Hepatic stellate cell (primary cell): ENCODE measurements around the gene STXBP2.

Experiments
- DNase-seq: peaks from one replicate; pipeline ENCODE4 v3.0.0; 2011; ENCODE audit warnings: low spot score

The STXBP2 gene

GRCh38 chr19:7650148-7650547 lies 13.2 kb downstream of the STXBP2 start:
- no peak for DNase-seq

- peak; percentile 78 for DNase-seq
These were observed 15.2 kb downstream of the STXBP2 start for GRCh38 chr19:7652061-7652641.

GRCh38 chr19:7654401-7654800 lies 17.5 kb downstream of the STXBP2 start:
- no peak for DNase-seq

- DNase-seq: no peak
These were observed 18.7 kb downstream of the STXBP2 start for GRCh38 chr19:7655581-7655980.

GRCh38 chr19:7657131-7657751 lies 20.3 kb downstream of the STXBP2 start:
- no peak for DNase-seq

GRCh38 chr19:7658219-7658686 lies 21.3 kb downstream of the STXBP2 start:
- DNase-seq: no peak

GRCh38 chr19:7661744-7662538 lies 25.0 kb downstream of the STXBP2 start:
- no peak for DNase-seq

- no peak for DNase-seq
These were observed 25.7 kb downstream of the STXBP2 start for GRCh38 chr19:7662657-7663056.

- no peak for DNase-seq
These were observed 26.8 kb downstream of the STXBP2 start for GRCh38 chr19:7663706-7664105.

- no peak for DNase-seq
These were observed 28.2 kb downstream of the STXBP2 start for GRCh38 chr19:7665076-7665475.

- no peak for DNase-seq
These were observed 31.9 kb downstream of the STXBP2 start, which contains the start of gene RETN for GRCh38 chr19:7668842-7669241. Gene RETN, plus strand, starts transcription at chr19:7669049. Its CDS starts 278 bp downstream, at chr19:7669327.

GRCh38 chr19:7669641-7670040 lies 32.7 kb downstream of the STXBP2 start:
- DNase-seq: no peak

GRCh38 chr19:7670150-7670783 lies 33.4 kb downstream of the STXBP2 start:
- DNase-seq: no peak

GRCh38 chr19:7670790-7671189 lies 33.9 kb downstream of the STXBP2 start:
- DNase-seq: no peak

- no peak for DNase-seq
These were observed 35.6 kb downstream of the STXBP2 start for GRCh38 chr19:7672522-7672921.

- DNase-seq: peak; percentile 84
These were observed 37.4 kb downstream of the STXBP2 start for GRCh38 chr19:7674010-7675005.

- no peak for DNase-seq
These were observed 39.5 kb downstream of the STXBP2 start for GRCh38 chr19:7676376-7676775.

- no peak for DNase-seq
These were observed 39.9 kb downstream of the STXBP2 start, which contains the start of gene MCEMP1 for GRCh38 chr19:7676854-7677253. Gene MCEMP1, plus strand, starts transcription at chr19:7677090. Its CDS starts 31 bp downstream, at chr19:7677121.

- DNase-seq: no peak
These were observed 40.9 kb downstream of the STXBP2 start for GRCh38 chr19:7677669-7678311.

- DNase-seq: no peak
These were observed 42.3 kb downstream of the STXBP2 start for GRCh38 chr19:7678971-7679751.
